IgD-negative memory B cell (primary cell): Measurements from ENCODE around the gene TDRD9. TPM values are rescaled to one million over a fixed set of nuclear protein-coding genes. Genes with fewer than 3 reads are reported as not detected.

Source experiments
- polyA plus RNA-seq: library from polyadenylated mRNA; unstranded; fragments of 300-500 nt; fragmentation: Illumina TruSeq; gene quantifications from one replicate; pipeline ENCODE4 v1.2.3, GENCODE V29; 2021

TDRD9 gene
- polyA plus RNA-seq, 1 donor from 2014 or later, result 2.0 TPM

Other genes starting within 250 kb of the TDRD9 start
- gene XRCC3, start 213.0 kb upstream of the TDRD9 start, polyA plus RNA-seq, result 5.7 TPM
- gene ZFYVE21, start 212.6 kb upstream of the TDRD9 start, polyA plus RNA-seq, result 10.3 TPM
- 1.8 TPM for gene PPP1R13B, start 80.9 kb upstream of the TDRD9 start, polyA plus RNA-seq
- not detected for gene RD3L, start 14.1 kb downstream of the TDRD9 start, polyA plus RNA-seq
- not detected for gene ASPG, start 157.2 kb downstream of the TDRD9 start, polyA plus RNA-seq
- not detected for gene KIF26A, start 210.1 kb downstream of the TDRD9 start, polyA plus RNA-seq